Activated CD4-positive, alpha-beta memory T cell treated with anti-CD3 and anti-CD28 coated beads for 36 hours (primary cell): ENCODE data around the gene ANKRD18B. TPM values are rescaled to one million over a fixed set of nuclear protein-coding genes. Genes with fewer than 3 reads are reported as not detected.

ENCODE experiments used
- CTCF ChIA-PET: fragments of 350-600 bp; sonication (Branson Sonifier 250); formaldehyde crosslinking; loops from one replicate; lab custom pipeline; 2021; ENCODE audit warnings: antibody characterized with exemption, inconsistent platforms; lab: Charles Lee
- POLR2A ChIA-PET: fragments of 350-600 bp; sonication (Branson Sonifier 250); formaldehyde crosslinking; loops from one replicate; lab custom pipeline; 2021; ENCODE audit warnings: antibody characterized with exemption; lab: Charles Lee
- DNase-seq: peaks from one replicate; pipeline ENCODE4 v3.0.0-alpha.2; 2020
- H3K27ac Mint-ChIP-seq: one replicate; pipeline ENCODE4 v1.8.0; 2021; ENCODE audit warnings: mixed read lengths
- H3K27me3 Mint-ChIP-seq: one replicate; pipeline ENCODE4 v1.8.0; 2021; ENCODE audit warnings: mixed read lengths
- H3K36me3 Mint-ChIP-seq: one replicate; pipeline ENCODE4 v1.8.0; 2021; ENCODE audit warnings: mixed read lengths
- H3K4me1 Mint-ChIP-seq: one replicate; pipeline ENCODE4 v1.8.0; 2021; ENCODE audit warnings: low read depth, mixed read lengths
- H3K4me3 Mint-ChIP-seq: one replicate; pipeline ENCODE4 v1.8.0; 2021; ENCODE audit warnings: mild to moderate bottlenecking, mixed read lengths
- H3K9me3 Mint-ChIP-seq: one replicate; pipeline ENCODE4 v1.8.0; 2021; ENCODE audit warnings: mixed read lengths
- intact Hi-C: fragments of 100-400 bp; cut with micrococcal nuclease; formaldehyde crosslinking; loops from one replicate; pipeline ENCODE4 v1.15.1; 2023
- total RNA-seq, 2 experiments: library from RNA; stranded (reverse); gene quantifications; one replicate each; pipeline ENCODE4 v1.2.3, GENCODE V29; 2021

The ANKRD18B gene
- total RNA-seq, 2 experiments from 2014 or later: 0.31 to 1.5 TPM

DNA sequence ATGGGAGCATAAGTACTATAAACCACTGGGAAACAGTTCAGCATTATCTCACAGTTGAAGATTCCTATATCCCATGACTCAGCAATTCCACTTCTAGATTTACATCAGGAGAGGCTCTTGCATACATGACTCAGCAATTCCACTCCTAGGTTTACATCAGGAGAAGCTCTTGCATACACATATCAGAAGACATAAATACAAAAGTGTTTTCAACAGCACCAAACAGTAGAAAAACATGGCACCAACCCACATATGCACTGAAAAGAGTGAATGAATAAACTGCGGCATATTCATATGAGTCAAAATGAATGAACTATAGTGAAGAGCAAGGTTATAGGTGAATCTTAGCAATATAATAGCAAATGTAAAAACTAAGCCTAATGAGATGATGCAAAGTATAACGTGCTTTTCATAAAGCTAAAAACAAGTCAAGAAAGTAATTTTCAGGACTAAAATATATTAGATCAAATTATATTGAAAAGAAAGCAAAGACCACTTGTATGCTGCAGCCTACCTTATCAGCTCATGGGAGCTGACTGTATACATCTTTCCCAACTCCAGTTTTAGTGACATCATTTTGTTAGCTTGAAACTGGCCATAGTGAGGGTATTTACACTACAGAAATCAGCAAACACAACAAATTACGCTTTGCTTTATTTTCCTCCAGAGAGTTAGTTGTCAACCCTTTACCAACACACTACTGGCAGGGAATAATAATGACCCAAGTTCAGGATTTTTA lies 95.8 kb downstream of the ANKRD18B start:
- Mint-ChIP-seq H3K4me1 (peaks cover 9% of the 10 kb centered on the region), H3K27ac (no peak overlapping the region), H3K9me3 (no peaks in the 10 kb centered on the region), H3K36me3 (no peaks in the 10 kb centered on the region), H3K4me3 (no peak overlapping the region), H3K27me3 (peaks cover 23% of the 10 kb centered on the region)
- CTCF ChIA-PET: interaction anchor here (1.3 to 16.2 kb wide), 3 partner anchors 8 to 102 kb away, joined by 3 to 404 read pairs (median 6); no protein-coding TSS in a partner anchor
- DNase-seq: no peak
- intact Hi-C loops: loop anchor here (10.0 kb wide), 1 partner anchor 215 kb away; the partner anchor contains the start of gene AQP7
- POLR2A ChIA-PET: interaction anchor here (0.6 kb wide), 1 partner anchor 257 kb away, joined by 4 read pairs; no protein-coding TSS in a partner anchor

DNA sequence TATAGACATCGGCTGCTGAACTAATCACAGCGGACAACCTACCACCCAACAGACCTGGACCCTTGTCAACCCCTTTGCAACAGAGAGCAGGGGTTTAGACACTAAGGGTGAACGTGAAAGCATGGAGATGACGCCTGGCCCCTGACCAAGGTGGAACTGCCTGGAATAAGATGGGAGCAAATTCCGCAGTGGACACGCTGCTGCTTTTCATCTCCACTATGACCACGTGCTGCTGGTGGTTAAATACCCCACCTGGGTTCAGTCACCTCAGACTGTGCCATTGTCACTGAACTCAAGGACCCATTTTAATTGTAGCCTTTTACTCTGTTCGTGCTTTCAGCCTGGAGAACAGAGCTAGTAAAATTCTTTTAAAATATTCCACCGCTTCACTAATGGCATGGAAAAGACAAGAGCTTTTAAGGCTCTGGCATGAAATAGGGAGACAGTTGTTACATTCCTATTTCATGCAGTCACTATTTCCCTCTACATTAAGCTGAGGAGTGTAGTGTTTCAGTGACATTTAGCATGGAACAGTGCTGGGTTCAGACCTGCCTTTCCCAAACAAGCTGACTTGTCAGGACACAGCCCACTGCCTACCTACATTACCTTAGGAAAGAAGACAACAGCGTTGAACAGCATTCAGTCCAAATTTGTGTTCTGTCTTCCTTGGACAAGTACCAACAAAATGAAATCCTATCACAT lies 96.8 kb downstream of the ANKRD18B start:
- DNase-seq: no peak
- ChIA-PET CTCF (interaction anchor here (0.8 to 16.2 kb wide), 3 partner anchors 101 to 158 kb away, joined by 3 to 404 read pairs (median 4); no protein-coding TSS in a partner anchor), POLR2A (no interaction called here)
- Mint-ChIP-seq H3K27me3 (peaks cover 26% of the 10 kb centered on the region), H3K27ac (no peak overlapping the region), H3K4me3 (no peak overlapping the region), H3K4me1 (peaks cover 9% of the 10 kb centered on the region), H3K9me3 (no peaks in the 10 kb centered on the region), H3K36me3 (no peaks in the 10 kb centered on the region)
- intact Hi-C loops: no loop called here

Other genes with a start within 250 kb of the ANKRD18B start
- gene NFX1, start 233.7 kb upstream of the ANKRD18B start, total RNA-seq: 10 to 100 TPM; 36.5 to 38.6 TPM
- under 1 TPM; 0.12 to 0.36 TPM for gene AQP7, start 121.7 kb upstream of the ANKRD18B start, total RNA-seq
- 10 to 100 TPM; 19.4 to 20.2 TPM for gene AQP3, start 76.7 kb upstream of the ANKRD18B start, total RNA-seq
- 10 to 100 TPM; 38.1 to 39.7 TPM for gene NOL6, start 50.3 kb upstream of the ANKRD18B start, total RNA-seq